Mesenchymal stem cell (in vitro differentiated cells and primary cell): ENCODE measurements around the gene ALDH1L1.

ENCODE experiments used
- DNase-seq: peaks from one replicate; pipeline ENCODE4 v3.0.0-alpha.2; 2013
- H2AFZ ChIP-seq: one replicate; pipeline ENCODE4 v1.6.1; 2013; ENCODE audit warnings: low read depth, mild to moderate bottlenecking, control low read depth, inconsistent platforms, low read length, moderate library complexity
- H2AK5ac ChIP-seq: 2 replicates; pipeline ENCODE4 v1.6.1; 2013; ENCODE audit warnings: low read length, moderate library complexity, mild to moderate bottlenecking, inconsistent platforms; ENCODE audit not compliant: severe bottlenecking
- H2BK120ac ChIP-seq: one replicate; pipeline ENCODE4 v1.6.1; 2013; ENCODE audit warnings: low read depth, mild to moderate bottlenecking, inconsistent platforms, low read length, moderate library complexity
- H2BK12ac ChIP-seq, 2 experiments: one replicate each; pipeline ENCODE4 v1.6.1; 2013; ENCODE audit warnings: inconsistent platforms in 2 of 2, low read length in 2 of 2, mild to moderate bottlenecking in 2 of 2, moderate library complexity in 2 of 2, control low read depth in 1 of 2
- H2BK15ac ChIP-seq: one replicate; pipeline ENCODE4 v1.6.1; 2013; ENCODE audit warnings: mild to moderate bottlenecking, low read depth, inconsistent platforms; ENCODE audit not compliant: poor library complexity, severe bottlenecking
- H2BK5ac ChIP-seq: 2 replicates; pipeline ENCODE4 v1.6.1; 2013; ENCODE audit warnings: low read depth, mild to moderate bottlenecking, low read length, control low read depth, inconsistent platforms; ENCODE audit not compliant: poor library complexity, severe bottlenecking
- H3K14ac ChIP-seq, 2 experiments: one replicate each; pipeline ENCODE4 v1.6.1; 2013; ENCODE audit warnings: inconsistent platforms in 2 of 2, low read length in 2 of 2, control low read depth in 1 of 2, mild to moderate bottlenecking in 1 of 2, moderate library complexity in 1 of 2
- H3K18ac ChIP-seq, 2 experiments: one replicate each; pipeline ENCODE4 v1.6.1; 2013; ENCODE audit warnings: inconsistent platforms in 2 of 2, low read length in 2 of 2, control low read depth in 1 of 2, low read depth in 1 of 2, mild to moderate bottlenecking in 1 of 2
- H3K23ac ChIP-seq, 2 experiments: one replicate each; pipeline ENCODE4 v1.6.1; 2013; ENCODE audit warnings: inconsistent platforms in 2 of 2, low read length in 2 of 2, mild to moderate bottlenecking in 2 of 2, moderate library complexity in 2 of 2, control low read depth in 1 of 2
- H3K27ac ChIP-seq: 2 replicates; pipeline ENCODE4 v1.5.1; 2013; ENCODE audit warnings: mild to moderate bottlenecking, moderate library complexity, low read length, control low read depth, inconsistent platforms; ENCODE audit not compliant: poor library complexity, severe bottlenecking
- H3K27me3 ChIP-seq, 2 experiments: 2 replicates each; pipeline versions ENCODE4 v1.6.1 to v1.7.0; 2013; ENCODE audit warnings: low read length in 2 of 2, mild to moderate bottlenecking in 2 of 2, moderate library complexity in 2 of 2, control low read depth in 1 of 2, inconsistent platforms in 1 of 2; ENCODE audit not compliant: control insufficient read depth in 1 of 2, insufficient read depth in 1 of 2
- H3K36me3 ChIP-seq, 2 experiments: 2 replicates each; pipeline versions ENCODE4 v1.6.1 to v1.7.0; 2013; ENCODE audit warnings: low read length in 2 of 2, control low read depth in 1 of 2, inconsistent platforms in 1 of 2, low read depth in 1 of 2, mild to moderate bottlenecking in 1 of 2; ENCODE audit not compliant: insufficient read depth in 2 of 2, control insufficient read depth in 1 of 2
- H3K4ac ChIP-seq, 2 experiments: one replicate each; pipeline ENCODE4 v1.6.1; 2013; ENCODE audit warnings: inconsistent platforms in 2 of 2, low read length in 2 of 2, mild to moderate bottlenecking in 2 of 2, moderate library complexity in 2 of 2, control low read depth in 1 of 2, low read depth in 1 of 2
- H3K4me1 ChIP-seq: 2 replicates; pipeline ENCODE4 v1.6.1; 2013; ENCODE audit warnings: low read depth, low read length, control low read depth; ENCODE audit not compliant: control insufficient read depth, insufficient read depth
- H3K4me2 ChIP-seq: 2 replicates; pipeline ENCODE4 v1.6.1; 2013; ENCODE audit warnings: low read length, mild to moderate bottlenecking, inconsistent platforms; ENCODE audit not compliant: poor library complexity, severe bottlenecking
- H3K4me3 ChIP-seq, 2 experiments: 2 replicates each; pipeline versions ENCODE4 v1.5.1 to v1.7.0; 2013; ENCODE audit warnings: low read length in 2 of 2, mild to moderate bottlenecking in 2 of 2, control low read depth in 1 of 2, low read depth in 1 of 2; ENCODE audit not compliant: insufficient read depth in 1 of 2
- H3K79me1 ChIP-seq: replicated peaks from 2 replicates; pipeline ENCODE4 v1.6.1; 2013; ENCODE audit warnings: mild to moderate bottlenecking, control low read depth, low read length, inconsistent platforms; ENCODE audit not compliant: poor library complexity, severe bottlenecking
- H3K9ac ChIP-seq: 2 replicates; pipeline ENCODE4 v1.7.0; 2013; ENCODE audit warnings: mild to moderate bottlenecking, low read length, moderate library complexity
- H3K9me3 ChIP-seq: 2 replicates; pipeline ENCODE4 v1.7.0; 2013; ENCODE audit warnings: mild to moderate bottlenecking, low read length; ENCODE audit not compliant: control insufficient read depth
- H4K8ac ChIP-seq: one replicate; pipeline ENCODE4 v1.6.1; 2013; ENCODE audit warnings: inconsistent platforms, mild to moderate bottlenecking, low read length, moderate library complexity
- H4K91ac ChIP-seq: one replicate; pipeline ENCODE4 v1.6.1; 2013; ENCODE audit warnings: mild to moderate bottlenecking, low read length, inconsistent platforms
- WGBS: methylation state at CpG from one replicate; pipeline ENCODE4 v1.1.7; 2013; ENCODE audit warnings: mixed read lengths; 5-methylcytosine and 5-hydroxymethylcytosine counted together

ALDH1L1 gene

DNA sequence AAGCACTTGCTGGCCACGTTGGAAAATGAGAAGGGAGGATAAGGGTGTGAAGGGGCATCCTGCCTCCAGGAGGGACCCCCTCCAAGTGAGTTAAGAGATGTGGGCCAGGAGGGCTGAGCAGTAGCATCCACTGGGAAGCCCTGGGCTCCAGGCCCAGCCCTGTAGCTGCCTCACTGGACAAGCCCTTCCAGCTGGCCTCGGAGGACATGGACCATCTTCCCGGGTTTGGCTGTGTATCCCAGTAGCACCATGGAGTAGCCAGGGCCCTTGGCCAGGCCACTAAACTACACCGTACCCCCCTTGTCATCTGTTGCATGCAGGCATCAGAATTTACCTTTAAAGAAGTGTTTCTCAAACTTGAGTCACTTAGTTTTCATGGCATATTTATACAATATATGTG, 29.4 kb upstream of the ALDH1L1 start:
- Histone ChIP-seq H3K27ac (no peak overlapping the region), H3K27me3 (peaks cover 10 to 42% of the 10 kb centered on the region in 2 experiments), H2BK12ac (no peak overlapping the region), H2BK15ac (no peak overlapping the region), H2BK5ac (no peak overlapping the region), H3K4me2 (no peak overlapping the region), H2AFZ (no peak overlapping the region), H3K14ac (no peak overlapping the region), H3K9ac (no peak overlapping the region), H3K9me3 (no peaks in the 10 kb centered on the region), H3K18ac (no peak overlapping the region), H3K79me1 (no peaks in the 10 kb centered on the region), H3K4me3 (no peak overlapping the region), H3K4me1 (peaks cover 15% of the 10 kb centered on the region), H4K8ac (no peak overlapping the region), H3K36me3 (no peaks in the 10 kb centered on the region), H3K4ac (no peak overlapping the region), H2AK5ac (no peak overlapping the region), H2BK120ac (no peak overlapping the region), H4K91ac (peak overlapping the region; percentile 45), H3K23ac (no peak overlapping the region)
- WGBS: 100% methylated on average over 3 of the region's 4 CpGs
- no peak for DNase-seq

DNA sequence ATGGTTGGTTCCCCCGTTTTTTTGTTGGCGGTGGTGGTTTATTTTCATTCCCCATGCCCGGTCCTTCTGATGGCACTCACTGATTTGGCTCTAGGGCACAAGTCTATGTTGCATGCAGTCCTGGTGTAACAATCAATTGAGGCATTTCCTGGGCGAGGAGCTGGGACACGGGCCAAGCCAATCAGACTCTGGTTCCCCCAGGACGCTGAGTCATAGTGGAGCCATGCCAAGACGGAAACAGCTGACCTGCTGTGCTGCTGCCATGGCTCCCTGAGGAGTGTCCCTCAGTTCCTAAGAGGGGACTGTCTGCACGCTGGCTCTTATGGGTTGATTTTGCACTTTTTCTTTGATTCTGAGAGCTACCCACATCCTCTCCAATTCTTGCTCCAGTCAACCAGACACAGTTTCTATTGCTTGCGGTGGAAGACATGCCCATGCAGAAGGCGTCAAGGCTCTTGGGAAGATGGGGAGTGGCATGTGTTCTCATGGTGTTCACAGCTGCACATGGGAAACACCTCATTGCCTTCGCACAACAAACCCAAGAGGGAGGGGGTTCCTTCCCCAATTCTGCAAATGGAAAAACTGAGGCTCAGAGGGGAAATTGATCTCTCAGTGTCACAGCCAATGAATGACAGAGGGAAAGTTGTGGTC, 28.3 kb upstream of the ALDH1L1 start:
- Histone ChIP-seq H2BK120ac (no peak overlapping the region), H2BK15ac (no peak overlapping the region), H3K4ac (no peak overlapping the region), H3K9me3 (no peaks in the 10 kb centered on the region), H3K18ac (peak overlapping the region in 1 of 2 experiments; percentile 24), H4K91ac (no peak overlapping the region), H3K9ac (no peak overlapping the region), H3K27ac (no peak overlapping the region), H3K27me3 (peaks cover 10 to 33% of the 10 kb centered on the region in 2 experiments), H2BK12ac (no peak overlapping the region), H3K36me3 (no peaks in the 10 kb centered on the region), H3K79me1 (no peaks in the 10 kb centered on the region), H3K4me1 (peaks cover 14% of the 10 kb centered on the region), H2BK5ac (no peak overlapping the region), H4K8ac (peak overlapping the region; percentile 56), H3K14ac (no peak overlapping the region), H2AFZ (no peak overlapping the region), H3K4me3 (no peak overlapping the region), H2AK5ac (peak overlapping the region; percentile 46), H3K23ac (no peak overlapping the region), H3K4me2 (no peak overlapping the region)
- peak; percentile 67 for DNase-seq
- WGBS: 70% methylated on average over 11 of the region's 11 CpGs

DNA sequence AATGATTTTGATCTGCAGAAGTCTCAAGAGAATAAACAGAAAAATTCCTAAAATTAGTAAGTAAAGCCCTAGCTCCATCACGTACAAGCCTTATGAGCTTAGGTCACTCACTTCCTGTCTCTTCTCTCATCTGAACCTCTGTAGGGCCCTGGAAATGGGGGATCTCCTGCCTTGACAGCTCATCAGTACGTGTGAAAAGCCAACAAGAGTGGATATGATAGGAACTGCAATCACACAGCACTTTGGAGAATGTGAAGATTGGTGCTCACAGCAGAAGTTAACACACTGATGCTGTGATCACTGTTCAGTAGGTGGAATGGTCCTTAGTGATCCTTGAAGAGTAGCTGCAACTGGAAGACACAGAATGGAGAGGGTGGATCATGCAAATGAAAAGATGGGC, 27.8 kb upstream of the ALDH1L1 start:
- Histone ChIP-seq H2AK5ac (no peak overlapping the region), H3K27me3 (peaks cover 15 to 28% of the 10 kb centered on the region in 2 experiments), H3K4me2 (no peak overlapping the region), H3K4me1 (peaks cover 10% of the 10 kb centered on the region), H3K9ac (no peak overlapping the region), H3K14ac (no peak overlapping the region), H2BK5ac (no peak overlapping the region), H3K36me3 (no peaks in the 10 kb centered on the region), H4K8ac (no peak overlapping the region), H4K91ac (no peak overlapping the region), H3K79me1 (no peaks in the 10 kb centered on the region), H2BK12ac (peak overlapping the region in 1 of 2 experiments; percentile 31), H3K18ac (no peak overlapping the region), H3K9me3 (no peaks in the 10 kb centered on the region), H3K4ac (no peak overlapping the region), H3K23ac (no peak overlapping the region), H3K27ac (no peak overlapping the region), H2BK120ac (no peak overlapping the region), H2AFZ (no peak overlapping the region), H3K4me3 (no peak overlapping the region), H2BK15ac (no peak overlapping the region)
- no peak for DNase-seq
- 76% methylated on average over 2 of the region's 2 CpGs for WGBS

DNA sequence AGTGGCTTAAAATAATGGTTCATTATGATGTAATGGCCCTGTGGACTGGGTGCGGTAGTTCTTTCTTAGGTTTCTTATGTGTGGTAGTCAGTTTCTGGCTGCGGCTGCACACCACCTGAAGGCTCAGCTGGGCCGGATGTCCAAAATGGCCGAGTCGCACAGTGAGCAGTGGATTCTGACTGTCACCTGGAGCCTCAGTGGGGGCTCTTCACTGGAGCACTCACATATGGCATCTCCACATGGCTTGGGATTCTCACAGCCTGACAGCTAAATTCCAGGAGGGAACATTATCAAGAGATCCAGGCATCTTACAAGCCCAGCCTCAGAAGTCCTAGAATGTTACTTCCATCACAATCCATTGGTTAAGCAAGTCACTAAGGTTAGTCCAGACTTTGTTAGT, 26.8 kb upstream of the ALDH1L1 start:
- no peak overlapping the region for H3K14ac ChIP-seq
- no peak overlapping the region for H2AK5ac ChIP-seq
- no peak overlapping the region for H4K8ac ChIP-seq
- no peak overlapping the region for H3K9ac ChIP-seq
- no peak overlapping the region for H2AFZ ChIP-seq
- H3K79me1 ChIP-seq: no peaks in the 10 kb centered on the region
- no peaks in the 10 kb centered on the region for H3K36me3 ChIP-seq
- no peak overlapping the region for H3K4me2 ChIP-seq
- H3K18ac ChIP-seq: no peak overlapping the region
- peaks cover 15 to 24% of the 10 kb centered on the region in 2 experiments for H3K27me3 ChIP-seq
- no peaks in the 10 kb centered on the region for H3K9me3 ChIP-seq
- no peak for DNase-seq
- H2BK5ac ChIP-seq: no peak overlapping the region
- no peak overlapping the region for H4K91ac ChIP-seq
- H3K27ac ChIP-seq: no peak overlapping the region
- H3K4ac ChIP-seq: no peak overlapping the region
- 99% methylated on average over 5 of the region's 5 CpGs for WGBS
- H2BK120ac ChIP-seq: no peak overlapping the region
- H2BK15ac ChIP-seq: no peak overlapping the region
- H3K4me1 ChIP-seq: peaks cover 8% of the 10 kb centered on the region
- H2BK12ac ChIP-seq: no peak overlapping the region
- H3K23ac ChIP-seq: no peak overlapping the region
- H3K4me3 ChIP-seq: no peak overlapping the region
